Osteoblast (primary cell): ENCODE measurements around the gene SLC39A7. TPM values are rescaled to one million over a fixed set of nuclear protein-coding genes. Genes with fewer than 3 reads are reported as not detected.
A peak's percentile ranks its signal among the peaks of the same experiment; 100 is the strongest.

Experiments used
- DNase-seq: peaks from one replicate; pipeline ENCODE4 v3.0.0; 2011; ENCODE audit warnings: low spot score, mixed read lengths; ENCODE audit not compliant: insufficient read length; ENCODE audit errors: missing footprints
- H2AFZ ChIP-seq: 2 replicates; pipeline ENCODE4 v1.6.0; 2011; ENCODE audit warnings: mild to moderate bottlenecking, low read length
- H3K27ac ChIP-seq: 2 replicates; pipeline ENCODE4 v1.5.1; 2011; ENCODE audit warnings: mild to moderate bottlenecking, low read depth, low read length, moderate library complexity
- H3K27me3 ChIP-seq: 2 replicates; pipeline ENCODE4 v1.6.0; 2012; ENCODE audit warnings: mild to moderate bottlenecking, control low read depth, inconsistent platforms, low read length, moderate library complexity; ENCODE audit not compliant: insufficient read depth
- H3K36me3 ChIP-seq: 2 replicates; pipeline ENCODE4 v1.5.1; 2011; ENCODE audit warnings: mild to moderate bottlenecking, low read length, control low read depth, moderate library complexity; ENCODE audit not compliant: insufficient read depth
- H3K4me1 ChIP-seq: 2 replicates; pipeline ENCODE4 v1.5.1; 2011; ENCODE audit warnings: mild to moderate bottlenecking, low read length, control low read depth, moderate library complexity; ENCODE audit not compliant: insufficient read depth
- H3K4me2 ChIP-seq: 2 replicates; pipeline ENCODE4 v1.6.0; 2011; ENCODE audit warnings: mild to moderate bottlenecking, low read length; ENCODE audit not compliant: insufficient read depth
- H3K4me3 ChIP-seq: fragments of 200-600 bp; sonication (generic); 3 replicates; pipeline ENCODE4 v1.5.1; 2012; ENCODE audit warnings: mild to moderate bottlenecking, low read length, inconsistent platforms; ENCODE audit not compliant: insufficient read depth
- H3K79me2 ChIP-seq: 2 replicates; pipeline ENCODE4 v1.6.0; 2012; ENCODE audit warnings: mild to moderate bottlenecking, low read length, control low read depth, inconsistent platforms; ENCODE audit not compliant: insufficient read depth
- H3K9me3 ChIP-seq: 2 replicates; pipeline ENCODE4 v1.5.1; 2011; ENCODE audit warnings: low read depth, low read length, control low read depth
- H4K20me1 ChIP-seq: 2 replicates; pipeline ENCODE4 v1.6.0; 2012; ENCODE audit warnings: mild to moderate bottlenecking, low read length, control low read depth; ENCODE audit not compliant: insufficient read depth
- total RNA-seq: library from RNA; depleted of rRNA; stranded (reverse); fragments of >200 nt; gene quantifications from 2 replicates; pipeline ENCODE4 v1.2.3, GENCODE V29; 2012
- TF ChIP-seq, protein P1 (sequence below): IDR thresholded peaks from 2 replicates; pipeline ENCODE4 v1.5.1; 2011; ENCODE audit warnings: mild to moderate bottlenecking, low read depth, low read length, moderate library complexity; ENCODE audit errors: extremely low read depth

Gene SLC39A7
- total RNA-seq, 1 donor, result 108 TPM

DNA sequence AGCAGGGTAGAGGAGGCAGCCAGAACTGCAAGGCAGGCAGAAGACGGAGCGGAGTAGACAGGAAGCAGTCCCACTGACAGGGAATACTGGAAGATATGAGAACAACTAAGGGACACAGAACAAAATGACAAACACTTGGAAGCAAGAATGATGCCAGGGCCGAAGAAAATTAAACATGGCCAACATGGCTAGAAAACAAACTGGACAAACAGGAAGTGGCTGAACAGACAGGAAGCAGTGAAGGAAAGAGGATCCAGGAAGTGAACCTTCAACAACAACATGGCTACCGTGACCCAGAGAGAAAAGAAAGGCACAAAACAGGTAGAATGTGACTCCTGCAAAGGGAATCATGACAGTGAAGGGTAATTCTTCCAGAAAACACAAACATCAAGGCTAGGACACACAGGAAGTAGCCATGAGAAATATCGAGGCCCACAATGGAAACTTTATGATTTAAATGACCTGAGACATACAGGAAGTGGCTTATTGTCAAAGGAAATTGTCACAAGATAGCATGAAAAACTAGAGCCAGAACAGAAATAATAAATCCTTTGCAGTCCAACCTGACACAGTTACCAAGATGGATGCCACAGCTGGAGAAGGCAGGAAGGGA is 17.5 kb upstream of the SLC39A7 start:
- Histone ChIP-seq H3K27me3 (peaks cover 4% of the 10 kb centered on the region), H3K36me3 (no peaks in the 10 kb centered on the region), H3K27ac (no peak overlapping the region), H3K4me3 (no peak overlapping the region), H4K20me1 (no peaks in the 10 kb centered on the region), H2AFZ (peak overlapping the region; percentile 31), H3K4me2 (no peak overlapping the region), H3K79me2 (no peaks in the 10 kb centered on the region), H3K4me1 (no peaks in the 10 kb centered on the region), H3K9me3 (no peaks in the 10 kb centered on the region)
- TF ChIP-seq, protein P1, sequence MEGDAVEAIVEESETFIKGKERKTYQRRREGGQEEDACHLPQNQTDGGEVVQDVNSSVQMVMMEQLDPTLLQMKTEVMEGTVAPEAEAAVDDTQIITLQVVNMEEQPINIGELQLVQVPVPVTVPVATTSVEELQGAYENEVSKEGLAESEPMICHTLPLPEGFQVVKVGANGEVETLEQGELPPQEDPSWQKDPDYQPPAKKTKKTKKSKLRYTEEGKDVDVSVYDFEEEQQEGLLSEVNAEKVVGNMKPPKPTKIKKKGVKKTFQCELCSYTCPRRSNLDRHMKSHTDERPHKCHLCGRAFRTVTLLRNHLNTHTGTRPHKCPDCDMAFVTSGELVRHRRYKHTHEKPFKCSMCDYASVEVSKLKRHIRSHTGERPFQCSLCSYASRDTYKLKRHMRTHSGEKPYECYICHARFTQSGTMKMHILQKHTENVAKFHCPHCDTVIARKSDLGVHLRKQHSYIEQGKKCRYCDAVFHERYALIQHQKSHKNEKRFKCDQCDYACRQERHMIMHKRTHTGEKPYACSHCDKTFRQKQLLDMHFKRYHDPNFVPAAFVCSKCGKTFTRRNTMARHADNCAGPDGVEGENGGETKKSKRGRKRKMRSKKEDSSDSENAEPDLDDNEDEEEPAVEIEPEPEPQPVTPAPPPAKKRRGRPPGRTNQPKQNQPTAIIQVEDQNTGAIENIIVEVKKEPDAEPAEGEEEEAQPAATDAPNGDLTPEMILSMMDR, result no peak
- DNase-seq, result no peak

DNA sequence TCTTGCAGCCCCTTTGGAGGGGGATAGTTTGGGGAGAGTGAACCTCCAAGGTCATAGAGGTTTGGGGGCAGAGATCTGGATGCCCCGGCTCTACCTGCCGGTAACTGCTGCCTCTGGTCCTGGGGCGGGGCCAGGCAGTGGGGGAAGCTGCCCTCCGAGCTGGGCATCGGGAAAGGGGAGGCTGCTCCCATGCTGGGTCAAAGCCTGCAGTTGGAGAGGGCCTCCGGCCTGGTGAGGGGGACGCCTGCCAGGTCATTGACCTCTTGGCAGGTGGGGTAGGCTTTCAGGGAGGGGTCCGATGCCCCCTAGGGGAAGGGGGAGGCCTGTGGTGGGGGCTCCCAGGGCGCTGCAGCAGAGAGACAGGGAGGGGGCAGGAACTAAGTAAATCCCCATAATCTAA is 15.5 kb upstream of the SLC39A7 start:
- Histone ChIP-seq H3K4me3 (no peak overlapping the region), H3K9me3 (no peaks in the 10 kb centered on the region), H3K27ac (no peak overlapping the region), H2AFZ (no peak overlapping the region), H3K4me1 (no peaks in the 10 kb centered on the region), H3K36me3 (no peaks in the 10 kb centered on the region), H3K79me2 (no peaks in the 10 kb centered on the region), H3K27me3 (peaks cover 9% of the 10 kb centered on the region), H3K4me2 (no peak overlapping the region), H4K20me1 (no peaks in the 10 kb centered on the region)
- DNase-seq, result no peak
- TF ChIP-seq, protein P1, result no peak

- no peak overlapping the region for H3K4me3 ChIP-seq
- H3K27me3 ChIP-seq, result peaks cover 14% of the 10 kb centered on the region
- H3K9me3 ChIP-seq, result no peaks in the 10 kb centered on the region
- H3K36me3 ChIP-seq, result no peaks in the 10 kb centered on the region
- no peaks in the 10 kb centered on the region for H3K79me2 ChIP-seq
- no peak overlapping the region for H3K4me2 ChIP-seq
- H4K20me1 ChIP-seq, result no peaks in the 10 kb centered on the region
- no peak overlapping the region for H3K27ac ChIP-seq
- DNase-seq, result no peak
- no peaks in the 10 kb centered on the region for H3K4me1 ChIP-seq
- TF ChIP-seq, protein P1, result no peak
- no peak overlapping the region for H2AFZ ChIP-seq
Observed at GRCh38 chr6:33185654-33186187, 14.9 kb upstream of the SLC39A7 start.

DNA sequence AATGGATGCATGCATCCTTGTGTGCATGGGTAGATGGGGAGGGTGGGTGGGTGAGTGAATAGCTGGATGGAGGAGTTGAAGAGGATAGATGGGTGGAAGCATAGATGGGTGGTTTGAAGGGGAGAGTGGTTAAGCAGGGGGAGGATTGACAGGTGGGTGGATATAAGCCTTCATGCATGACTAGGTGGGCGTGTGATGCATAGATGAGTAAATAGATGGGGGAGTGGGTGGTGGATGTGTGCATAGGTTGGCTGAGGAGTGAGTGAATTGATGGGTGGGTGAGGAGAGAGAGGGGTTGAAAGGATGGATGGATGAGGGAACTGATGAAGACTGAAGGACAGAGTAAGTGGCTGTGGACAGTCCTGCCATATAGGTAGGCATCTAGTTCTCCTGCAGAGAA is 12.9 kb upstream of the SLC39A7 start:
- Histone ChIP-seq H3K4me2 (no peak overlapping the region), H4K20me1 (peaks cover 5% of the 10 kb centered on the region), H3K36me3 (no peaks in the 10 kb centered on the region), H3K79me2 (no peaks in the 10 kb centered on the region), H3K4me1 (no peaks in the 10 kb centered on the region), H3K27me3 (peaks cover 34% of the 10 kb centered on the region), H3K9me3 (no peaks in the 10 kb centered on the region), H3K27ac (no peak overlapping the region), H3K4me3 (no peak overlapping the region), H2AFZ (no peak overlapping the region)
- TF ChIP-seq, protein P1, result no peak
- DNase-seq, result no peak
